GM21576 (cell line): Measurements from ENCODE around the gene PXDC1.

Experiments used
- ATAC-seq: cut with Tn5 transposase; IDR thresholded peaks from one replicate; pipeline ENCODE4 v1.9.1; 2021; ENCODE audit warnings: mild to moderate bottlenecking, moderate library complexity; ENCODE audit not compliant: unreplicated experiment

Gene PXDC1

GRCh38 chr6:3748208-3749066, 3.1 kb downstream of the PXDC1 start:
- ATAC-seq: no peak

- ATAC-seq: no peak
Observed at GRCh38 chr6:3747100-3747737, 4.3 kb downstream of the PXDC1 start.

GRCh38 chr6:3746696-3747095, 4.8 kb downstream of the PXDC1 start:
- ATAC-seq: no peak

GRCh38 chr6:3746119-3746691, 5.3 kb downstream of the PXDC1 start:
- ATAC-seq: peak; percentile 49

GRCh38 chr6:3745566-3746118, 5.9 kb downstream of the PXDC1 start:
- ATAC-seq: no peak

GRCh38 chr6:3744901-3745470, 6.5 kb downstream of the PXDC1 start:
- ATAC-seq: no peak

- no peak for ATAC-seq
Observed at GRCh38 chr6:3744211-3744900, 7.2 kb downstream of the PXDC1 start.

GRCh38 chr6:3743541-3743940, 8.0 kb downstream of the PXDC1 start:
- ATAC-seq: no peak

- peak; percentile 56 for ATAC-seq
Observed at GRCh38 chr6:3742426-3743344, 8.8 kb downstream of the PXDC1 start.

- no peak for ATAC-seq
Observed at GRCh38 chr6:3742076-3742425, 9.5 kb downstream of the PXDC1 start.

GRCh38 chr6:3741477-3741871, 10.0 kb downstream of the PXDC1 start:
- ATAC-seq: no peak

- no peak for ATAC-seq
Observed at GRCh38 chr6:3740551-3741476, 10.7 kb downstream of the PXDC1 start.

GRCh38 chr6:3739311-3739897, 12.1 kb downstream of the PXDC1 start:
- ATAC-seq: no peak

GRCh38 chr6:3738381-3739131, 13.0 kb downstream of the PXDC1 start:
- no peak for ATAC-seq

GRCh38 chr6:3737831-3738210, 13.7 kb downstream of the PXDC1 start:
- no peak for ATAC-seq

GRCh38 chr6:3737149-3737830, 14.2 kb downstream of the PXDC1 start:
- no peak for ATAC-seq

GRCh38 chr6:3735029-3735605, 16.4 kb downstream of the PXDC1 start:
- ATAC-seq: no peak
